IPS-15b (cell line): ENCODE data around the gene EML4.

Source experiments
- H3K27me3 ChIP-seq: one replicate; pipeline ENCODE4 v1.6.1; 2013; ENCODE audit warnings: low read length; ENCODE audit not compliant: control insufficient read depth, insufficient read depth
- H3K36me3 ChIP-seq: one replicate; pipeline ENCODE4 v1.6.1; 2013; ENCODE audit warnings: low read length; ENCODE audit not compliant: control insufficient read depth, insufficient read depth
- H3K4me1 ChIP-seq: one replicate; pipeline ENCODE4 v1.6.1; 2013; ENCODE audit warnings: mild to moderate bottlenecking, low read length; ENCODE audit not compliant: control insufficient read depth, insufficient read depth
- H3K4me3 ChIP-seq: one replicate; pipeline ENCODE4 v1.5.1; 2013; ENCODE audit warnings: low read depth, low read length
- H3K9ac ChIP-seq: one replicate; pipeline ENCODE4 v1.6.1; 2013; ENCODE audit warnings: low read depth, mild to moderate bottlenecking, low read length
- H3K9me3 ChIP-seq: one replicate; pipeline ENCODE4 v1.6.1; 2013; ENCODE audit warnings: mild to moderate bottlenecking, low read length; ENCODE audit not compliant: control insufficient read depth, insufficient read depth

EML4 gene

GRCh38 chr2:42192652-42193566, 23.8 kb downstream of the EML4 start:
- Histone ChIP-seq H3K4me3 (no peak overlapping the region), H3K27me3 (no peaks in the 10 kb centered on the region), H3K9ac (no peak overlapping the region), H3K36me3 (no peaks in the 10 kb centered on the region), H3K9me3 (no peaks in the 10 kb centered on the region), H3K4me1 (peaks cover 5% of the 10 kb centered on the region)

- no peak overlapping the region for H3K9ac ChIP-seq
- no peaks in the 10 kb centered on the region for H3K9me3 ChIP-seq
- no peak overlapping the region for H3K4me3 ChIP-seq
- no peaks in the 10 kb centered on the region for H3K36me3 ChIP-seq
- H3K4me1 ChIP-seq = peaks cover 5% of the 10 kb centered on the region
- H3K27me3 ChIP-seq = no peaks in the 10 kb centered on the region
Observed at GRCh38 chr2:42193722-42194187, 24.6 kb downstream of the EML4 start.

GRCh38 chr2:42194428-42194827, 25.3 kb downstream of the EML4 start:
- peaks cover 5% of the 10 kb centered on the region for H3K4me1 ChIP-seq
- no peaks in the 10 kb centered on the region for H3K36me3 ChIP-seq
- no peaks in the 10 kb centered on the region for H3K27me3 ChIP-seq
- no peaks in the 10 kb centered on the region for H3K9me3 ChIP-seq
- H3K4me3 ChIP-seq = no peak overlapping the region
- no peak overlapping the region for H3K9ac ChIP-seq

GRCh38 chr2:42195559-42195958, 26.4 kb downstream of the EML4 start:
- no peaks in the 10 kb centered on the region for H3K9me3 ChIP-seq

GRCh38 chr2:42196070-42196402, 26.9 kb downstream of the EML4 start:
- Histone ChIP-seq H3K9ac (no peak overlapping the region), H3K4me3 (no peak overlapping the region), H3K9me3 (no peaks in the 10 kb centered on the region), H3K4me1 (peaks cover 5% of the 10 kb centered on the region), H3K27me3 (no peaks in the 10 kb centered on the region), H3K36me3 (no peaks in the 10 kb centered on the region)

More at GRCh38 chr2:42195559-42195958, 26.4 kb downstream of the EML4 start:
- H3K4me1 ChIP-seq = peaks cover 5% of the 10 kb centered on the region
- no peaks in the 10 kb centered on the region for H3K27me3 ChIP-seq
- no peaks in the 10 kb centered on the region for H3K36me3 ChIP-seq
- no peak overlapping the region for H3K4me3 ChIP-seq
- H3K9ac ChIP-seq = no peak overlapping the region

- no peaks in the 10 kb centered on the region for H3K27me3 ChIP-seq
- H3K4me3 ChIP-seq = no peak overlapping the region
- no peaks in the 10 kb centered on the region for H3K36me3 ChIP-seq
- H3K9me3 ChIP-seq = no peaks in the 10 kb centered on the region
- peaks cover 5% of the 10 kb centered on the region for H3K4me1 ChIP-seq
- H3K9ac ChIP-seq = no peak overlapping the region
Observed at GRCh38 chr2:42196403-42197267, 27.5 kb downstream of the EML4 start.

- H3K4me3 ChIP-seq = no peak overlapping the region
- peaks cover 5% of the 10 kb centered on the region for H3K4me1 ChIP-seq
- H3K9ac ChIP-seq = no peak overlapping the region
Observed at GRCh38 chr2:42197792-42198191, 28.6 kb downstream of the EML4 start.

GRCh38 chr2:42198466-42198865, 29.3 kb downstream of the EML4 start:
- Histone ChIP-seq H3K4me1 (peaks cover 5% of the 10 kb centered on the region), H3K9ac (no peak overlapping the region), H3K27me3 (no peaks in the 10 kb centered on the region), H3K36me3 (no peaks in the 10 kb centered on the region), H3K4me3 (no peak overlapping the region), H3K9me3 (no peaks in the 10 kb centered on the region)

More at GRCh38 chr2:42197792-42198191, 28.6 kb downstream of the EML4 start:
- Histone ChIP-seq H3K27me3 (no peaks in the 10 kb centered on the region), H3K36me3 (no peaks in the 10 kb centered on the region), H3K9me3 (no peaks in the 10 kb centered on the region)

GRCh38 chr2:42199002-42199401, 29.8 kb downstream of the EML4 start:
- Histone ChIP-seq H3K9me3 (no peaks in the 10 kb centered on the region), H3K4me3 (no peak overlapping the region), H3K36me3 (no peaks in the 10 kb centered on the region), H3K9ac (no peak overlapping the region), H3K27me3 (no peaks in the 10 kb centered on the region), H3K4me1 (peaks cover 5% of the 10 kb centered on the region)

- no peak overlapping the region for H3K4me3 ChIP-seq
- no peaks in the 10 kb centered on the region for H3K36me3 ChIP-seq
- peaks cover 5% of the 10 kb centered on the region for H3K4me1 ChIP-seq
- H3K27me3 ChIP-seq = no peaks in the 10 kb centered on the region
- H3K9ac ChIP-seq = no peak overlapping the region
- no peaks in the 10 kb centered on the region for H3K9me3 ChIP-seq
Observed at GRCh38 chr2:42199626-42200025, 30.5 kb downstream of the EML4 start.

GRCh38 chr2:42200926-42201855, 32.0 kb downstream of the EML4 start:
- H3K9me3 ChIP-seq = no peaks in the 10 kb centered on the region
- H3K36me3 ChIP-seq = no peaks in the 10 kb centered on the region

More at GRCh38 chr2:42200926-42201855, 32.0 kb downstream of the EML4 start:
- no peak overlapping the region for H3K4me3 ChIP-seq
- H3K9ac ChIP-seq = no peak overlapping the region
- no peaks in the 10 kb centered on the region for H3K27me3 ChIP-seq
- H3K4me1 ChIP-seq = peaks cover 3% of the 10 kb centered on the region
